GM10266 (cell line): ENCODE measurements around the gene HPGDS.
"Not testable (repeated sequence)": the region's sequence is repeated elsewhere in the genome, so short reads cannot be mapped to it uniquely, and the experiment has no call there.

Source experiments
- DNase-seq: peaks from one replicate; pipeline ENCODE4 v3.0.0; 2012; ENCODE audit errors: extremely low spot score
- TF ChIP-seq, protein P1 (sequence below): IDR thresholded peaks from 2 replicates; pipeline ENCODE4 v1.5.1; 2012; ENCODE audit warnings: mild to moderate bottlenecking, low read depth; ENCODE audit not compliant: control insufficient read depth, insufficient read depth; ENCODE audit errors: missing control alignments

Gene HPGDS

DNA sequence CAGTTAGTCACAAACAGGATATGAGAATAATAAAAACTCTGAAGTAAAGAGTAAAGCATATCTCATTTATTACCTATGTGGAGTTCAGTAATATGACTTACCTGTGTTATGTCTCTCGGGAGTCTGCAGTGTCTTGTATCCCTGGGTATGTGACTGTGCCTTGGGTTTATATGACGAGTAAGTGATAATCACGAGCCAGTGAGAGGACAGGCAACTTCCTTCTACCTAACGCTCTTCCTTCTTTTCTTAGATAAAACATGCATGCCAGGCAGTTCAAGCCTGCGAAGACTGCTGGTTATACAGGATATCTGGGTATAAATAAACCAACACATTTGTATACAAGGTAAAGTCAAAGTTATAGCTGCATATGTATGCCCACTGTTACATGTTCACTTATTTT is at the start of gene HPGDS:
HPGDS (minus strand) TSS at position 143 of the 400 bp plus-strand sequence. CDS start 8,207 bp downstream, outside the sequence.
- TF ChIP-seq, protein P1, sequence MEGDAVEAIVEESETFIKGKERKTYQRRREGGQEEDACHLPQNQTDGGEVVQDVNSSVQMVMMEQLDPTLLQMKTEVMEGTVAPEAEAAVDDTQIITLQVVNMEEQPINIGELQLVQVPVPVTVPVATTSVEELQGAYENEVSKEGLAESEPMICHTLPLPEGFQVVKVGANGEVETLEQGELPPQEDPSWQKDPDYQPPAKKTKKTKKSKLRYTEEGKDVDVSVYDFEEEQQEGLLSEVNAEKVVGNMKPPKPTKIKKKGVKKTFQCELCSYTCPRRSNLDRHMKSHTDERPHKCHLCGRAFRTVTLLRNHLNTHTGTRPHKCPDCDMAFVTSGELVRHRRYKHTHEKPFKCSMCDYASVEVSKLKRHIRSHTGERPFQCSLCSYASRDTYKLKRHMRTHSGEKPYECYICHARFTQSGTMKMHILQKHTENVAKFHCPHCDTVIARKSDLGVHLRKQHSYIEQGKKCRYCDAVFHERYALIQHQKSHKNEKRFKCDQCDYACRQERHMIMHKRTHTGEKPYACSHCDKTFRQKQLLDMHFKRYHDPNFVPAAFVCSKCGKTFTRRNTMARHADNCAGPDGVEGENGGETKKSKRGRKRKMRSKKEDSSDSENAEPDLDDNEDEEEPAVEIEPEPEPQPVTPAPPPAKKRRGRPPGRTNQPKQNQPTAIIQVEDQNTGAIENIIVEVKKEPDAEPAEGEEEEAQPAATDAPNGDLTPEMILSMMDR = no peak
- DNase-seq = no peak

DNA sequence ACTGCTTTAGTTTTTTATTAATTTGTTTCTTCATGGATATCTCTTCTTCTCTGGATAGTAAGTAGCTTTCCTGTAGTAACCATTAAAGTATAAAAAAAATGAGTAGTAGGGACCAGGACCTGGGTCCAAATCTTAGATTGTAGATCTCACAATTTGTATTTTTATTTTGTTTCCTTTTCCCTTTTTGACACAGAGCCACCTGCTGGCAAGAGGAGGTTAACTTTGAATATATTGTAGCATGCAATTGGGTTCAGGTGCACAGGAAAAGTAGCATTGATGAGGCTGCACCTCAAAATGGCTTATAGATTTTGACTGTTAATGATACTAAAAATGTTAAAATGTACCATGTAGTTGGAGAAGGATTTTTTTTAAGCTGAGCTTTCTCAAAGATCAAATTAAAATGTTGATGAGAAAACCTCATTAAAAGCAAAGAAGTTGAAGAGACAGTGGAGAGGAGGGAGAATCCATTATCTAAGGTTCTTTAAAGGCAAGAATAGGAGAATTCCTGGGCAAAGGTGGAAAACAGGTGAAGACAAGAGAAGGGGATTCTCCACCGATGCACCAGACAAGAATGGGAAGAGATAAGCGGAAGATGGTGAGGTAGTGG is 48.3 kb upstream of the HPGDS start:
- TF ChIP-seq, protein P1 = peak; percentile 47
- peak; percentile 27 for DNase-seq

DNA sequence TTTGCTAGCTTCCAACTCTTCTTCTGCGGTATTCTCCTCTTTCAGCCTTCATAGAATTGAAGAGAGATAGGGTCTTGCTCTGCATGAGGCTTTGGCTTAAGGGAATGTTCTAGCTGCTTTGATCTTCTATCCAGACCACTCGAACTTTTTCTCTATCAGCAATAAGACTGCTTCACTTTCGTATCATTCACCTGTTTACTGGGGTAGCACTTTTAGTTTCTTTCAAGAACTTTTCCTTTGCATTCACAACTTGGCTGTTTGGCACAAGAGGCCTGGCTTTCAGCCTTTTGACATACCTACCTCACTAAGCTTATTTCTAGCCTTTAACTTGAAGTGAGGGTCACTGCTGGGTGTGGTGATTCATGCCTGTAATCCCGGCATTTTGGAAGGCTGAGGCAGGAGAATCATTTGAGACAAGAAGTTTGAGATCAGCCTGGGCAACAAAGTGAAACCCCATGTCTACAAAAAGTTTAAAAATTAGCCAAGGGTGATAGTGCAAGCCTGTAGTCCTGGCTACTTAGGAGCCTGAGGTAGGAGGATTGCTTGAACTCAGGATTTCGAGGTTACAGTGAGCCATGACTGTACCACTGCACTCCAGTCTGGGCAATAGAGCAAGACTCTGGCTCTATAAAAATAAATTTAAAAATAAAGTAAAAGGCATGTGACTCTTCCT is 47.1 kb upstream of the HPGDS start:
- DNase-seq = no peak
- TF ChIP-seq, protein P1 = no peak

DNA sequence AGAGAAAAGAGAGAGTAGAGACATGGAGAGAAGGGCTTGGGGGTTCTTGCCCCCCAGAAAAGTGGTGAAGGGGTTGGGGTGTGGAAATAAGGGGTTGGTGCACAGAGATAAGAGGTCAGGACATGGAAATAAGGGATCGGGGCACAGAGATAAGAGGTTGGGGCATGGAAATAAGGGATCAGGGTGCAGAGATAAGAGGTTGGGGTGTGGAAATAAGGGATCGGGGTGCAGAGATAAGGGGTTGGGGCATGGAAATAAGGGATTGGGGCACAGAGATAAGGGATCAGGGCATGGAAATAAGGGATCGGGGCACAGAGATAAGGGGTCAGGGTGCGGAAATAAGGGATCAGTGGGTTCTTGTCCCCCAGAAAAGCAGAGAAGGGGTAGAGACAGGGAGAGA is 45.3 kb upstream of the HPGDS start:
- DNase-seq = not testable (repeated sequence)

DNA sequence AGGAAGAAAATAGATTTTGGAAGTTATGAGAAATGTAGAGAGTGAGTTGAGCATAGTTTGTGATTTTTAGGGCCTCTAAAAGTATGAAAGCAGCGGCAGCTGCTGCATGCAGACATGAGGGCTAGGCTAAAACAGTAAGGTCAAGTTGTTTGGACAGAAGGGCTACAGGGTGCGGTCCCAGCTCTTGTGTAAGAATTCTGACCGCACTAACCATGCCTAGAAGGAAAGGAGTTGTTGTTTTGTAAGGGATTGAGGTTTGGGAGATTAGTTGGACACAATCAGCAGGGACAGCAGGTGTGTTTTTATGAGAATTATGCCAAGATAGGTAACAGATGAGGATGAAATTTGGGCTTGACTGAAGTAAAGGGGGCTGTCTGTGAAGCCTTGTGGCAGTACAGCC is 42.8 kb upstream of the HPGDS start:
- not testable (repeated sequence) for DNase-seq

DNA sequence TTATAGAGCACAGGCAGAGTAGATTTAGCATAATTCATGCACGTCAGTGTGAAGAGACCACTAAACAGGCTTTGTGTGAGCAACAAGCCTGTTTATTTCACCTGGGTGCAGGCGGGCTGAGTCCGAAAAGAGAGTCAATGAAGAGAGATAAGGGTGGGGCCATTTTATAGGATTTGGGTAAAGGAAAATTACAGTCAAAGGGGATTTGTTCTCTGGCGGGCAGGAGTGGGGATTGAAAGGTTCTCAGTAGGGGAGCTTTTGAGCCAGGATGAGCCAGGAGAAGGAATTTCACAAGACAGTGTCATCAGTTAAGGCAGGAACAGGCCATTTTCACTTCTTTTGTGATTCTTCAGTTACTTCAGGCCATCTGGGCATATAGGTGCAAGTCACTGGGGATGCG is 40.3 kb upstream of the HPGDS start:
- not testable (repeated sequence) for DNase-seq

DNA sequence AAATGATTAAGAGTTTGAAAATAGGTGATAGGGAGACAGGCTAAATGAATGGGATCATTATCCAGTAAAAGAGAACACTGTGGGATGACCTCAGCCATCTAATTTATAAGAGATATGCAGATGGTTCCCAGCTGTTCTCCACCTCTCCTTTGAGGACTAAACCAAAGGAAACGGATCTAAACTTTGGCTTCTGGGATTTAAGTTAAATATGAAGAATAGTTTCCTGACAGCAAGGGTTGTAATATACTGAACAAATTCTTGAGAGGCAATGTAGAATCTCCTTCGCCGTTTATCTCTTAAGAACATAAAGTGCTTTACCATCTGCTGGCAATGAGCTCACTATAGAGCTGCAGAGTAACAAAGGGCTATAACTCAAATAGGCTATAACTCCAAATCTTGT is 35.4 kb upstream of the HPGDS start:
- no peak for DNase-seq
- TF ChIP-seq, protein P1 = no peak

DNA sequence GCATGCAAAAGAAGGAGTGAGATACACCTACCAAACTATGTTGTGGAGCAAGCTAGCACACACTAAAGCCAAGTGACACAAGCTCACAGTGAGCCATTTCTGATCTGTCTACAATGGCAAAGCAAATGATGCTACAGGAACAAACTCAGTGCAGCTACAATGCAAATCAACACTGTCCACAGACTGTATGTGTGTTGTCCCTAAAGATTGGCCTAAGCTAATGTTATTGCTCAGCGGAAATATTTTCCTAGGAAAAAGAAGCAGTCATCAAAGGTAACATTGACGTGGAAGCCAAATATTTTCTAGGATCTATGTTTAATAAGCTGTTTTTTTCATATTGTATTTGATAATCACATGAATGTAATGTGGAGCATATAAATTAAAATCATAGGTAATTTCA is 34.7 kb upstream of the HPGDS start:
- DNase-seq = no peak
- TF ChIP-seq, protein P1 = no peak

DNA sequence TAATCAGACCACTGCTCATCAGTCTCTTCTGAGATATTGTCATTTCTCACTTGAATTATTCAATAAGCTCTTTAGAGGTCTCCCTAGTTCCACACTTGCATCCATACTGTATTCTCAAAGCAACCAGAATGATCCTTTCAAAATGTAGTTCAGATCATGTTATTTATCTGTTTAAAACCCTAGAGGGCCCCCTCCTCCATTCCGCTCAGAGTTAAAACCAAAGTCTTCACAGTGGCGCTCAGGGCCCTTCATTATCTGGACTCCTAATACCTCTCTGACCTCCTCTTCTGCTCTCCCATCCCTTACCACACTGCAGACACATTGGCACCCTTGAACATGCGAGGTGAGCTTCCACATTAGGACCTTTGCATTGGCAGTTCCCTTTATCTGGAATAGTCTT is 32.7 kb upstream of the HPGDS start:
- TF ChIP-seq, protein P1 = no peak
- DNase-seq = no peak
